ENCODE measurements around the gene DCAF10.

GRCh38 chr9:37801287-37801850, 772 bp downstream of the DCAF10 start:
- TF ChIP-seq, protein P1, sequence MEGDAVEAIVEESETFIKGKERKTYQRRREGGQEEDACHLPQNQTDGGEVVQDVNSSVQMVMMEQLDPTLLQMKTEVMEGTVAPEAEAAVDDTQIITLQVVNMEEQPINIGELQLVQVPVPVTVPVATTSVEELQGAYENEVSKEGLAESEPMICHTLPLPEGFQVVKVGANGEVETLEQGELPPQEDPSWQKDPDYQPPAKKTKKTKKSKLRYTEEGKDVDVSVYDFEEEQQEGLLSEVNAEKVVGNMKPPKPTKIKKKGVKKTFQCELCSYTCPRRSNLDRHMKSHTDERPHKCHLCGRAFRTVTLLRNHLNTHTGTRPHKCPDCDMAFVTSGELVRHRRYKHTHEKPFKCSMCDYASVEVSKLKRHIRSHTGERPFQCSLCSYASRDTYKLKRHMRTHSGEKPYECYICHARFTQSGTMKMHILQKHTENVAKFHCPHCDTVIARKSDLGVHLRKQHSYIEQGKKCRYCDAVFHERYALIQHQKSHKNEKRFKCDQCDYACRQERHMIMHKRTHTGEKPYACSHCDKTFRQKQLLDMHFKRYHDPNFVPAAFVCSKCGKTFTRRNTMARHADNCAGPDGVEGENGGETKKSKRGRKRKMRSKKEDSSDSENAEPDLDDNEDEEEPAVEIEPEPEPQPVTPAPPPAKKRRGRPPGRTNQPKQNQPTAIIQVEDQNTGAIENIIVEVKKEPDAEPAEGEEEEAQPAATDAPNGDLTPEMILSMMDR (IDR thresholded peaks at IDR 0.05), result no peak
- no peak for TF ChIP-seq POLR2A (IDR thresholded peaks at IDR 0.05)
